AG10803 (cell line): ENCODE data around the gene NIN.

Experiments used
- DNase-seq: peaks from one replicate; pipeline ENCODE4 v3.0.0; 2010; ENCODE audit warnings: low read depth
- H3K4me3 ChIP-seq: 2 replicates; pipeline ENCODE4 v1.5.1; 2011; ENCODE audit warnings: mild to moderate bottlenecking, low read length, control low read depth
- TF ChIP-seq, protein P1 (sequence below): conservative IDR thresholded peaks from 2 replicates; pipeline ENCODE4 v1.5.1; 2011; ENCODE audit warnings: mild to moderate bottlenecking, low read length, control low read depth, inconsistent platforms

The NIN gene

DNA sequence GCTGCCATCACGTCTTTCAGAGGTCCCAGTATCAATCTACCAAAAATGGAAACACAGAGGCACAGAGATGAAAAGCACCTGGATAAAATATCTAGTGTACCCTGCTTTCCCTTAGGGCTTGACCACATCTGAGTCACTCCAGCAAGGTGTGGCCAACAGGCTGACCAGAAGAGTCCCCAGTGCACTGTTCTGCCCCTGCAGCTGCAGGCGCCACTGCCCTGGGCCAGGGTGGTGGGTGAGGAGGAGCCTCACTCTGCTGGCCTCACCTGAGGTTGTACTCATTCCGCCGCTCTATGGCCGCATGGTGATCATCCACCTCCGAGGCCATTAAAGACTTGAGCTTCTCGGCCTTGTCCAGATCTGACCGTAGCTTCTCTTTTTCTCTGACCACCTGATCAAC, 60.4 kb downstream of the NIN start:
- H3K4me3 ChIP-seq, result no peak overlapping the region
- TF ChIP-seq, protein P1, sequence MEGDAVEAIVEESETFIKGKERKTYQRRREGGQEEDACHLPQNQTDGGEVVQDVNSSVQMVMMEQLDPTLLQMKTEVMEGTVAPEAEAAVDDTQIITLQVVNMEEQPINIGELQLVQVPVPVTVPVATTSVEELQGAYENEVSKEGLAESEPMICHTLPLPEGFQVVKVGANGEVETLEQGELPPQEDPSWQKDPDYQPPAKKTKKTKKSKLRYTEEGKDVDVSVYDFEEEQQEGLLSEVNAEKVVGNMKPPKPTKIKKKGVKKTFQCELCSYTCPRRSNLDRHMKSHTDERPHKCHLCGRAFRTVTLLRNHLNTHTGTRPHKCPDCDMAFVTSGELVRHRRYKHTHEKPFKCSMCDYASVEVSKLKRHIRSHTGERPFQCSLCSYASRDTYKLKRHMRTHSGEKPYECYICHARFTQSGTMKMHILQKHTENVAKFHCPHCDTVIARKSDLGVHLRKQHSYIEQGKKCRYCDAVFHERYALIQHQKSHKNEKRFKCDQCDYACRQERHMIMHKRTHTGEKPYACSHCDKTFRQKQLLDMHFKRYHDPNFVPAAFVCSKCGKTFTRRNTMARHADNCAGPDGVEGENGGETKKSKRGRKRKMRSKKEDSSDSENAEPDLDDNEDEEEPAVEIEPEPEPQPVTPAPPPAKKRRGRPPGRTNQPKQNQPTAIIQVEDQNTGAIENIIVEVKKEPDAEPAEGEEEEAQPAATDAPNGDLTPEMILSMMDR, result no peak
- no peak for DNase-seq

DNA sequence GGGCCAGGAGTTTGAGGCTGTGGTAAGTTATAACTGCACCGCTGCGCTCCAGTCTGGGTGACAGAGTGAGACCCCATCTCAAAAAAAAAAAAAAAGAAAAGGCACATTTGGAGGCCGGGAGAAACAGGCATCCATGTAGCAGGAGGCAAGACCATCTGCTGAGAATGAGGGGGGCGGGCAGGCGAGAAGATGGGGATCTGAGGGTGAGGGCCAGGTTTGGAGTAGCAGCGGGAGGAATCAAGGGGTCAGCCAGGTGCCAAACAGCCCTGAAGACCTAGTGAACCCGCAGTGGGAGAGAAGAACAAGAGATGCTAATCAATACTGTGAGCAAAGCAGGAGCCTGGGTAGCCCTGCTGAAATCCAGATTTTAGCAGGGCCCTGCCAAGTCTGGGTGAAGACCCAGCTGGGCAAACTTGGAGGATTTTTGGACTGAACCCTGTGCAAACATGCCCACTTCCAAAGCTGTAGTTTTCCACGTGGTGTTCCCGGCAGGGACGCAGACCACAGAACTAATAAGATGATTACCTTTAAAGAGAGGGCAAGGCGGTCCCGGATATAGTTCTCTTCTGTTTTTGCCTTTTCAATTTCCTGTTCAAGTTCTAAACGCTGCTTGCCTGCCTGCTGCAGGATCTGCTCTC, 61.0 kb downstream of the NIN start:
- TF ChIP-seq, protein P1, result no peak
- DNase-seq, result no peak
- H3K4me3 ChIP-seq, result no peak overlapping the region

DNA sequence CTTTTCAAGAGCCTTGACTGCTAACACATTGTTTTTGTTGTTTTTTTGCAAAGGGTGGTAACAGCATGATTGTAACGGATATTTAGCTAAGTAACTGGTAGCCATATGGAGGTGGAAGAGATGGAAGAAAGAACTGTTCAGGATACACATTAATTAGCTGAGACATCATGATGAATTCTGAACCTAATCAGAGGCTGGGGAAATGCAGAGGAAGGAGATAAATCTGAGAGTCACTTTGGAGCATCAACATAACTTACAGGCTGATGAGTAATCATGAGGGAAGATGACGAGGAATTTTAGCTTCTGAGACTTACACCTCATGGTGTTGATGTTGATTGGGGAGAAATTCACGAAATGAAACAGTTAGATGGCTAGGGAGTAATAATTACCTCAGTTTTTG, 62.3 kb downstream of the NIN start:
- DNase-seq, result peak; percentile 46
- TF ChIP-seq, protein P1, result no peak
- H3K4me3 ChIP-seq, result no peak overlapping the region

DNA sequence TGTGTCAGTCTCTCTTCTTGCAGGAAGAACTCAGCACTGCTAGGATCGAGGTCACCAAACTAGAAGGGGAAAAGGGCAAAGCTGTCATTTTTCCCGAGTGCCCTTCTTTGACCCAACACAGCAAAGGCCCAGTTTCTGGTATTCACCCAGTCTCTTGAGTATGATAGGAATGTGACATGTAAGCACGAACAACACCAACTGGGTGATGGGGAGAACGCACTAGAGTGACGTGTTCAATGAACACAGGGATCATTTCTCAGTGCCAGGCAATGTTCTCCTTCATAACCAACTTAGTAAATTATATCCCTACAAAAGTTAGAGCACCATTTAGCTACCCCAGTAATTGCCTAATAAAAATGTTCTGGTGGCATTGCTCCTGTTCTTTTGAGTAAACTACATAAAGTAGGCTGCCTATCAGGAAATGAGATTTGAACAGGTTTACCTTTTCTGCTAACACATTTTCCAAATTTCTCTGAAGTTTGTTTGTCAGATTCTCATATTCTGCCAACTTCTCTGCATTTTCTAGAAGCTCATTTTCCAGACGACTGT, 64.5 kb downstream of the NIN start:
- TF ChIP-seq, protein P1, result no peak
- no peak overlapping the region for H3K4me3 ChIP-seq
- DNase-seq, result peak; percentile 87

DNA sequence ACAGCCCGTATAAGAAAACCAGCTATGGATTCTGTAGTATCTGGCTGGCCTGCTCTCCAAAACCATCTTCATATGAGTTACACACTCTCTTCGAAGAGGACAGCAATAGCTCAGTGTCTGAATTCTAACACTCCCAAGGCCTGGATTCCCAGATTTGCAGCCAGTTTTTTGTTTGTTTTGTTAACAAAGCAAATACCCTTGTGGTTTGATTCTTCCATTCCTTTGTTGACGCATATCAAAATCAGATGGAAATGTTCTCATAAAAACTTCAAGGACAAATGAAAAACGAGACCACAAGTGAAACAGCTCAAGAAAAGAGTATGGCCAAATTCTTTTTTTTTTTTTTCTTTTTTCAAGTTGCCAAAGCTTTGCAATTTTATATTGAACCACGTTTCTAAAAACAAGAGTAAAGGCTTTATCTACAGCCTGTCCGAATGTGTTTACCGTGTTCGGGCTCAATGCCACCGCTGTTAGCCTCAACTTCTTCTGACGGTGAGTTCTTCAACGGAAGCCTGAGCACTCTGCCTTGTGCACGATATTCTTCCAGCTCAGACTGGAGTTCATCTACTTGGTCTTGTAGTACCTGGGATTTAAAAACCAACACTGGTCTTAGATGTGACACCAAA, 67.5 kb downstream of the NIN start:
- H3K4me3 ChIP-seq, result no peak overlapping the region
- TF ChIP-seq, protein P1, result no peak
- peak; percentile 97 for DNase-seq

DNA sequence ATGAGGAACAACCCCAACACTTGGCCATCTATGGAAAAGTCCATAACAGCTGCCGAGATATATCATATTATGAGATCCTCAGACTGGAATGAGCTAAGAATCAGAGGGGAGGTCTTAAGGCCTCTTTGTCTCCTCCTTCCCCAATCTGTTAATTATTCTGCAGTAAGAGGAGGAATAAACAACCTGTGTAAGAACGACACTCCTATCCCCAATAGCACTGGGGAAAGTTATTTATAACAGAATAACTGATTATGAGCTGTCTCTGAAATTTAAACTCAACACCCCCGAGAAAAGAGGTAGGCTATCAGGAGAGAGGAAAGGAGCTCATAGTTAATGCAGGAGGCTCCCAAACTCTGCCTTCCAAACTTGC, 68.0 kb downstream of the NIN start:
- TF ChIP-seq, protein P1, result no peak
- no peak for DNase-seq
- H3K4me3 ChIP-seq, result no peak overlapping the region
